Karpas-422 (cell line): ENCODE results near the gene PHOSPHO1. TPM values are rescaled to one million over a fixed set of nuclear protein-coding genes. Genes with fewer than 3 reads are reported as not detected.

ENCODE experiments used
- DNase-seq: peaks from one replicate; pipeline ENCODE4 v3.0.0-alpha.2; 2015
- H2AFZ ChIP-seq: fragments of 200-600 bp; sonication (generic); 2 replicates; pipeline ENCODE4 v1.6.1; 2014; ENCODE audit warnings: antibody characterized with exemption, low read length, mixed read lengths
- H3K27ac ChIP-seq: fragments of 200-600 bp; sonication (generic); 2 replicates; pipeline ENCODE4 v1.5.1; 2014; ENCODE audit warnings: mild to moderate bottlenecking, low read length, moderate library complexity
- H3K27me3 ChIP-seq: fragments of 200-600 bp; sonication (generic); 2 replicates; pipeline ENCODE4 v1.6.1; 2014; ENCODE audit warnings: low read length, mixed read lengths
- H3K36me3 ChIP-seq: fragments of 200-600 bp; sonication (generic); 2 replicates; pipeline ENCODE4 v1.6.1; 2014; ENCODE audit warnings: low read length, mixed read lengths; ENCODE audit not compliant: insufficient read depth
- H3K4me1 ChIP-seq: fragments of 200-600 bp; sonication (generic); 2 replicates; pipeline ENCODE4 v1.6.1; 2014; ENCODE audit warnings: mild to moderate bottlenecking, low read length, mixed read lengths
- H3K4me2 ChIP-seq: fragments of 200-600 bp; sonication (generic); 2 replicates; pipeline ENCODE4 v1.6.1; 2014; ENCODE audit warnings: low read length, low read depth, mild to moderate bottlenecking; ENCODE audit not compliant: poor library complexity, severe bottlenecking
- H3K4me3 ChIP-seq: fragments of 200-600 bp; sonication (generic); 2 replicates; pipeline ENCODE4 v1.5.1; 2014; ENCODE audit warnings: mild to moderate bottlenecking, antibody characterized with exemption, low read length, mixed read lengths
- H3K79me2 ChIP-seq: fragments of 200-600 bp; sonication (generic); 2 replicates; pipeline ENCODE4 v1.6.1; 2014; ENCODE audit warnings: mild to moderate bottlenecking, low read length, mixed read lengths
- H3K9ac ChIP-seq: fragments of 200-600 bp; sonication (generic); 2 replicates; pipeline ENCODE4 v1.6.0; 2014; ENCODE audit warnings: low read length
- H3K9me2 ChIP-seq: fragments of 200-600 bp; sonication (generic), shearing (Covaris generic); replicated peaks from 2 replicates; pipeline ENCODE4 v1.6.0; 2014; ENCODE audit warnings: mild to moderate bottlenecking, low read length, moderate library complexity; ENCODE audit not compliant: insufficient read depth
- H3K9me3 ChIP-seq: fragments of 300-700, 200-600 bp; sonication (generic); 2 replicates; pipeline ENCODE4 v1.6.1; 2014; ENCODE audit warnings: low read length, mixed read lengths
- H4K20me1 ChIP-seq: fragments of 200-600 bp; sonication (generic); 2 replicates; pipeline ENCODE4 v1.6.1; 2014; ENCODE audit warnings: mild to moderate bottlenecking, antibody characterized with exemption, low read length, low read depth; ENCODE audit not compliant: insufficient read depth
- total RNA-seq: library from RNA; depleted of rRNA; stranded (reverse); fragments of >200 nt; shearing (Covaris generic); gene quantifications from 2 replicates; pipeline ENCODE4 v1.2.3, GENCODE V29; 2014; ENCODE audit warnings: low replicate concordance

The PHOSPHO1 gene
- total RNA-seq, 1 experiment from 2014 or later: not detected

DNA sequence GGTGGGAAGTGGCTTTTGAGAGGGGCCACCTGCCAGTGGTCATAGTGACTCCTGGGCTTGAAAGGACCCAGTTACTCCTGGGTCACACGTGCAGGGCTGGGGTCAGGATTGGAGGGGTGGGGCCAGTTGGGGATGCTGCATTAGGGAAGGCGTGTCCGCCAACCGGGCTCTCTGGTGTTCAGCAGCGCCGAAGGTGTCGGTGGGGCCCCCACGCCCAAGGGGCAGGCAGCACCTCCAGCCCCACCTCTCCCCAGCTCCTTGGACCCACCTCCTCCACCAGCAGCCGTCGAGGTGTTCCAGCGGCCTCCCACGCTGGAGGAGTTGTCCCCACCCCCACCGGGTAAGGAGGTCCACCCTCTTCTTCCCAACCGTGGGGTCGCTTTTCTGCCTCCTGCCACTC, 10.6 kb downstream of the PHOSPHO1 start:
- no peak overlapping the region for H2AFZ ChIP-seq
- no peak overlapping the region for H3K4me3 ChIP-seq
- no peak overlapping the region for H3K27ac ChIP-seq
- no peak overlapping the region for H3K4me2 ChIP-seq
- H3K9ac ChIP-seq: no peak overlapping the region
- peaks cover 34% of the 10 kb centered on the region for H3K36me3 ChIP-seq
- no peaks in the 10 kb centered on the region for H3K27me3 ChIP-seq
- no peak for DNase-seq
- no peaks in the 10 kb centered on the region for H3K9me2 ChIP-seq
- no peaks in the 10 kb centered on the region for H3K9me3 ChIP-seq
- peaks cover 4% of the 10 kb centered on the region; the same call in 1 of the 2 replicates for H4K20me1 ChIP-seq
- peaks cover 14% of the 10 kb centered on the region for H3K79me2 ChIP-seq
- peaks cover 53% of the 10 kb centered on the region for H3K4me1 ChIP-seq

DNA sequence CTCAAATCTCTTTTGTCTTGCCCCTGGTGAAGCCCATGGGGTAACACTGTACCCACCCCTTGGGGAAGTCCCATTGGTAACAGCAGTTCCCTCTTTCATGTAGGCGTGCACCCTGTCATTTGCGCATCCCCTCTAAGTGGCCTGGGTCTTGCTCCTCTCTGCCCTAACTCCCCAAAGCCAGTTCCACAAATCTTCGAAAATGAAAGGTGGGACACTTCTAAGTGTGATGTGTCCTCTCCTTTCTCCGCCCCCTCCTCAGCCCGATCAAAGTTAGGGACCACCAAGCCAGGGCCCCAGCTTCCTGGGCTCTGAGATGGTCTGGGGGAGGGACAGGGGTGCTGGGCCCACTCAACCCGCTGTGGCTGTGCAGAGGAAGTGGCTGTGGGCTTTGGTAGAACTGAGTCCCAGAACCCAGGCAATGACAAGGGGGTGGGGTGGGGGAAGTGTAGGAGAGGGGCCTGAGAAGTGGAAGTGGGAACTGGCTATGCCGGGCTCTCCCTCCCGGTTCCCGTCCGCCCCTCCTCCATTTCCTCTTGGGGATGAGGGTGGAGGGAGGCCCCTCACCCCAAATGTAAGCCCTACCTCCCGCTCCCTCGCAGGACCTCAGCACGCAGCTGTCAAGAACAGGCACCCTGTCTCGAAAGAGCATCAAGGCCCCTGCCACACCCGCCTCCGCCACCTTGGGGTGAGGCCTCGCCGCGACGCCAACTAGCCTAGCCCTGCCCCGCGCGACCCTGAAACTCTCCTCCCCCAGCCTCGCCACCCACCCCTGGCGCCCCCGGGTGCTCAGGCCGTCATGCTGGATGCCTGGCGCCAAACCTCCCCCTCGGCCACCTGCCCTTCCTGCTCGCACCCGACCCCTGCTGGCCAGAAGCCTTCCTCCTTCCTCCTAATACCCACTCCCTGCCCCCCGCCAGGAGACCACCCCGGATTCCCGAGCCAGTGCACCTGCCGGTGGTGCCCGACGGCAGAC, 11.4 kb downstream of the PHOSPHO1 start:
- Histone ChIP-seq H3K9me2 (no peaks in the 10 kb centered on the region), H4K20me1 (no peaks in the 10 kb centered on the region), H3K4me3 (no peak overlapping the region), H3K36me3 (peaks cover 34% of the 10 kb centered on the region), H3K27ac (peak overlapping the region; percentile 68), H2AFZ (no peak overlapping the region), H3K9me3 (no peaks in the 10 kb centered on the region), H3K9ac (no peak overlapping the region), H3K79me2 (peaks cover 21% of the 10 kb centered on the region), H3K4me2 (no peak overlapping the region), H3K4me1 (peaks cover 60% of the 10 kb centered on the region), H3K27me3 (no peaks in the 10 kb centered on the region)
- DNase-seq: peak; percentile 47

DNA sequence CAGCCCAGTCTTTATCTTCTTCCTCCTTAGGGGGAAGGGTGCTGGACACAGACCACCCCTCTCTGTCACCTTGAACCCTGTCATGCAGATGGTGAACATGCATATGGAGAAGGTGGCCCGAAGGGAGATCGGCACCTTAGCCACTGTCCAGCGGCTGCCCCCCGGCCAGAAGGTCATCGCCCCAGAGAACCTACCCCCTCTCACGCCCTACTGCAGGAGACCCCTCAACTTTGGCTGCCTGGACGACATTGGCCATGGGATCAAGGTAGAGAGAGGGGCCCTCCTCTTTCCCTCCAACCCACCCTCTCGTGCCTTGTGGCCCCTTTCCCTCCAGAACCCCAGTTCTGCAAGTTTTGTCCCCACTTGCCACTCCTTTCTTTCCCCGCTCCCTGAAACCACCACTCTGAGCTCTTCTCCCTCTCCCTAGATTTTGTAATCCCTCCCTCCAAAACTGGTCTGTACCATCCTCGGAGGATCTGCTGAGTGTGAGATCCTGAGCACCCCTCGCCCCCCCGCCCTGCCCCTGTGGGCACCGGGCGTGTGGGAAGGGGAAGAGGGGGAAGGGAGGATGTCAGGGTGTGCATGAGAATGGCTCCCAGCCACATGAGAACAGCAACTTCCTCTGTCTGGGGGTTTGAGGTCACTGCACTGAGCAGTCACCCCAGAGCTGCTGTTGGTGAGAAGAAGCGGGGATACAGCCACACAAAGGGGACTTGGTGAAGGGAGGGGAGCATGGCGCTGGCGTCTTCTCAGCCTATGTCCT, 12.8 kb downstream of the PHOSPHO1 start:
- peak overlapping the region; percentile 46; the same call in 1 of the 2 replicates for H3K9ac ChIP-seq
- peaks cover 66% of the 10 kb centered on the region for H3K4me1 ChIP-seq
- no peak overlapping the region for H3K4me3 ChIP-seq
- H4K20me1 ChIP-seq: no peaks in the 10 kb centered on the region
- peak; percentile 63 for DNase-seq
- H3K9me2 ChIP-seq: no peaks in the 10 kb centered on the region
- H3K27ac ChIP-seq: peak overlapping the region; percentile 68
- no peaks in the 10 kb centered on the region for H3K9me3 ChIP-seq
- H3K79me2 ChIP-seq: peaks cover 35% of the 10 kb centered on the region
- H3K36me3 ChIP-seq: peaks cover 36% of the 10 kb centered on the region
- H2AFZ ChIP-seq: no peak overlapping the region
- H3K27me3 ChIP-seq: no peaks in the 10 kb centered on the region
- peak overlapping the region; percentile 3 for H3K4me2 ChIP-seq

DNA sequence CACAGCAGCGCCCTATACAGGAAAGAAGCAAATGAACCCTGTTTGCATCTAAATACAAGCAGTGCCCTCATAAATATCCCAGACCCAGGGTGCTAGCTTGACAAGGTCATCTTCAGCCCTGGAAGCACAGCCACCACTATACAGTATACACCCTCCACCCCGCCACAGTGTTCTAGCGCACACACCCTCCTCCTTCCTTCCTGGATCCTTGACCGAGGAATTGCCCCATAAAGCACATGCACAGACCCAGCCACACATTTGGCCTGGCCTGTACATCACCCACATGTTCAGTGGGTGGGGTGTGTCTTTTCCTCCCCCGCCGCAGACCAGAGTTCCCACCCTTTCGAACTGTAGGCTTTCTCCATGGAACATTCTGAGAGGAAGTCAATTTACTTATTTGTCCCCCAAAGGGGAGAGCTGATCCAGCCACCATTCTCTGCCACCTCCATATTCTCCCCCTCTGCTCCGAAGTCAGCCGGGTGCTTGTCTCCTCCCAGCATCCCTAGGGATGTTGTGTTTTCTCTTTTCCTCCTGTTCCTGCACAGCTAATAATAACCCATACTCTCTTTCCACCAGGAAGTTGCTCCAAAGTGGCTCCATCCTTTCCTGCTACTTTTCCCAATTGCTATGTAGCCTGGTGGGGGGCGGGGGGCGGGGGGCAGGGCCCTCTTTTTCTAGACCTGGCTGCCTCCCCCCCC, 13.5 kb downstream of the PHOSPHO1 start:
- Histone ChIP-seq H3K27me3 (no peaks in the 10 kb centered on the region), H3K9me3 (no peaks in the 10 kb centered on the region), H3K36me3 (peaks cover 33% of the 10 kb centered on the region), H3K9me2 (no peaks in the 10 kb centered on the region), H3K79me2 (peaks cover 41% of the 10 kb centered on the region), H4K20me1 (no peaks in the 10 kb centered on the region), H3K27ac (peak overlapping the region; percentile 68), H2AFZ (no peak overlapping the region), H3K4me3 (no peak overlapping the region), H3K4me2 (no peak overlapping the region), H3K4me1 (peaks cover 71% of the 10 kb centered on the region), H3K9ac (no peak overlapping the region)
- no peak for DNase-seq

DNA sequence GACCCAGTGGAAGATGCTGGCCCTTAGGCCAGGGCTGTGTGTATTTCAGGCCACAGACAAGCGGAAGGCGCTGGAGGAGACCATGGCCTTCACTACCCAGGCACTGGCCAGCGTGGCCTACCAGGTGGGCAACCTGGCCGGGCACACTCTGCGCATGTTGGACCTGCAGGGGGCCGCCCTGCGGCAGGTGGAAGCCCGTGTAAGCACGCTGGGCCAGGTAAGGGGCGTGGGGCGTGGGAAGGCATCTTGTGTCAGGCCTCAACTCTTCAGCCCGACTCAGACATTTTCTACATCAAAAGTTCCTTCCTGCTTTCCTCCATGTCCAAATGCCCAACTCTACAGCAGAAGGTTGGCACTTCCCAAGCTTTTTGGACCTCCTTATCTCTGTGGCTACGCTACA, 14.1 kb downstream of the PHOSPHO1 start:
- Histone ChIP-seq H3K4me3 (no peak overlapping the region), H3K4me2 (no peak overlapping the region), H3K27ac (peak overlapping the region; percentile 91), H2AFZ (no peak overlapping the region), H3K9me3 (no peaks in the 10 kb centered on the region), H3K27me3 (no peaks in the 10 kb centered on the region), H3K9ac (0 out of 2 replicates have a peak overlapping the region, but pooled peaks have one; percentile 16), H3K9me2 (no peaks in the 10 kb centered on the region), H3K4me1 (peaks cover 77% of the 10 kb centered on the region), H4K20me1 (no peaks in the 10 kb centered on the region), H3K79me2 (peaks cover 45% of the 10 kb centered on the region), H3K36me3 (peaks cover 33% of the 10 kb centered on the region)
- DNase-seq: no peak

DNA sequence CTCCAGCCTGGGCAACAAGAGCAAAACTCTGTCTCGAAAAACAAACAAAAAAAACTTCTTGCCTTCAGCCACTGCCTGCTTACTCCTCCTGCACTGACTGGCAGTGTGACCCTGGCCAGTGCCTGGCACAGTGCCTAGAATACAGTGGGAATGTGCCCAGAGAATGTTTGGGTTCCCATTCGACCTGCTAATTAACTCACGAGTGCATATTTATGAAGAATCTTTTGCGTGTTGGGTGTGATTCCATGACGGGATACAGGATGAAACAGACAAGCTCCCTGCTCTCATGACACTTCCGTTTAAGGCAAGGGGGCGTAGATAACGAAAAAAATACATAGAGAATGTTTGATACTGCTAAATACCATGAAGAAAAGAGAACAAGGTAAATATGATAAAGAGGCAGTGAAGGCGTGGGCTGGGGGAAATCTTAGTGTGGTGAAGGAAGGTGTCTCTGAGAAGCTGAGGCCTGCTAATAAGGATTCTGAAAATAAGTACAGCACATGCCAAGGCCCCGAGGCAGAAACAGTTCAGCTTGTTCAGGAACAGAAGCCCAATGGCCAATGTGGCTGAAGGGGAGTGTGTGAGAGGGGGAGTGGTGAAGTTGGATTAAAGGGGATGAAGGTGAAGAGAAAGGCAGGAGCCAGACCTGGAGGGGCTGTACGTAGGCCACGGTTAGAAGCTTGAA, 15.8 kb downstream of the PHOSPHO1 start:
- DNase-seq: no peak
- no peaks in the 10 kb centered on the region for H3K27me3 ChIP-seq
- H3K4me3 ChIP-seq: peak overlapping the region; percentile 89; the same call in 1 of the 2 replicates
- H3K9ac ChIP-seq: peak overlapping the region; percentile 89
- H3K27ac ChIP-seq: peak overlapping the region; percentile 91
- peaks cover 29% of the 10 kb centered on the region for H3K36me3 ChIP-seq
- peak overlapping the region; percentile 95 for H3K4me2 ChIP-seq
- H3K79me2 ChIP-seq: peaks cover 60% of the 10 kb centered on the region
- H2AFZ ChIP-seq: no peak overlapping the region
- H3K4me1 ChIP-seq: peaks cover 85% of the 10 kb centered on the region
- no peaks in the 10 kb centered on the region for H3K9me3 ChIP-seq
- no peaks in the 10 kb centered on the region for H3K9me2 ChIP-seq
- no peaks in the 10 kb centered on the region for H4K20me1 ChIP-seq

DNA sequence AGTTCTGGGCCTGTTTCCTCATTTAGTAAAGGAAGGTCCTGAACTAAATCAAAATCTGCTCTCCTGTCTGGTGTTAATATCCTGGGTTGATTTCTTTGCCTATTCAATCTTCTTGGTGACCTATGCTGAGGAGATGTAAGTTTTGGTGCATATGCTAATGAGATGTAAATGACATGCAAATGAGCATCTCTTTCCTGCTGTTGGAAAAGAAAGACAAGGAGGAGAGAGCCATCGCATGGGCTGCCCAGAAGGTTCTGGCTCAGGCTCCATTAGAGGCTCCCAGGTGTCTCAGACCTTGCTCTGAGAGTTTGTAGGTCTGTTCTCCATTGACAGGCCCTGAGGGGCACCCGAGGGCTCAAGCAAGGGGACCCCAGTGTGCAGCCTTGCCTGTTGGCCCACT, 16.7 kb downstream of the PHOSPHO1 start:
- no peaks in the 10 kb centered on the region for H3K9me2 ChIP-seq
- peak overlapping the region; percentile 89 for H3K9ac ChIP-seq
- H3K27me3 ChIP-seq: no peaks in the 10 kb centered on the region
- H3K4me1 ChIP-seq: peaks cover 91% of the 10 kb centered on the region
- H3K9me3 ChIP-seq: no peaks in the 10 kb centered on the region
- peak overlapping the region; percentile 91 for H3K27ac ChIP-seq
- H3K4me2 ChIP-seq: peak overlapping the region; percentile 95
- H3K36me3 ChIP-seq: peaks cover 21% of the 10 kb centered on the region; the same call in 1 of the 2 replicates
- peak overlapping the region; percentile 89 for H3K4me3 ChIP-seq
- no peaks in the 10 kb centered on the region for H4K20me1 ChIP-seq
- no peak overlapping the region for H2AFZ ChIP-seq
- peaks cover 67% of the 10 kb centered on the region for H3K79me2 ChIP-seq
- DNase-seq: peak; percentile 62
